K562 (cell line): ENCODE measurements around the gene DNAJB2. TPM values are rescaled to one million over a fixed set of nuclear protein-coding genes. Genes with fewer than 3 reads are reported as not detected.

Experiments
- DIDO1 ChIP-seq: fragments of 450-650 bp; IDR thresholded peaks from 2 replicates; pipeline ENCODE4 v1.6.1; 2016; ENCODE audit warnings: low read depth, missing biosample characterization, missing genetic modification characterization
- ESRRA ChIP-seq: fragments of 450-650 bp; IDR thresholded peaks from 2 replicates; pipeline ENCODE4 v1.6.1; 2014; ENCODE audit warnings: low read depth, mild to moderate bottlenecking, moderate library complexity, borderline replicate concordance
- KDM1A ChIP-seq, 2 experiments: fragments of 450-650 bp; IDR thresholded peaks; 2 replicates each; pipeline ENCODE4 v1.6.1; 2016; ENCODE audit warnings: mild to moderate bottlenecking in 2 of 2
- MXI1 ChIP-seq: IDR thresholded peaks from 2 replicates; pipeline ENCODE4 v1.6.1; 2011; ENCODE audit warnings: low read depth, mild to moderate bottlenecking, improper control_type of control experiment, low read length
- NCOA2 ChIP-seq, 2 experiments: fragments of 450-650 bp; IDR thresholded peaks; 2 replicates each; pipeline ENCODE4 v1.6.1; 2018; ENCODE audit warnings: mild to moderate bottlenecking in 2 of 2, moderate library complexity in 1 of 2; ENCODE audit not compliant: partially characterized antibody in 2 of 2
- RBM14 ChIP-seq: fragments of 200-400 bp; formaldehyde crosslinking; IDR thresholded peaks from 2 replicates; pipeline ENCODE4 v1.6.1; 2018; ENCODE audit warnings: low read depth, mild to moderate bottlenecking, low read length, moderate library complexity, borderline replicate concordance; ENCODE audit not compliant: insufficient read depth
- RFX1 ChIP-seq: fragments of 450-650 bp; IDR thresholded peaks from 2 replicates; pipeline ENCODE4 v1.6.1; 2016; ENCODE audit warnings: mild to moderate bottlenecking, moderate library complexity
- SAFB2 ChIP-seq: fragments of 200-400 bp; formaldehyde crosslinking; IDR thresholded peaks from 2 replicates; pipeline ENCODE4 v1.6.1; 2018; ENCODE audit warnings: borderline replicate concordance, low read length, low read depth, moderate library complexity; ENCODE audit not compliant: severe bottlenecking
- SPI1 ChIP-seq: IDR thresholded peaks from 2 replicates; pipeline ENCODE4 v1.6.1; 2011; ENCODE audit warnings: low read depth, low read length, control low read depth, borderline replicate concordance
- TAF9B ChIP-seq: fragments of 450-650 bp; IDR thresholded peaks from 2 replicates; pipeline ENCODE4 v1.6.1; 2018; ENCODE audit warnings: mild to moderate bottlenecking; ENCODE audit not compliant: partially characterized antibody
- TCF3 ChIP-seq: sonication (generic); formaldehyde crosslinking; IDR thresholded peaks from 2 replicates; pipeline ENCODE4 v1.4.0; 2020; ENCODE audit warnings: mild to moderate bottlenecking, missing genetic modification reagents
- TGIF2 ChIP-seq: sonication (generic); formaldehyde crosslinking; IDR thresholded peaks from 2 replicates; pipeline ENCODE4 v1.8.1; 2022; ENCODE audit warnings: mild to moderate bottlenecking, missing genetic modification reagents, moderate library complexity
- USF2 ChIP-seq: sonication (generic); formaldehyde crosslinking; IDR thresholded peaks from 2 replicates; pipeline ENCODE4 v1.5.0; 2020; ENCODE audit warnings: missing genetic modification reagents
- ZHX1 ChIP-seq: fragments of 150-350 bp; conservative IDR thresholded peaks from 2 replicates; pipeline ENCODE4 v1.6.1; 2014; ENCODE audit warnings: low read length
- ZNF316 ChIP-seq: fragments of 450-650 bp; IDR thresholded peaks from 2 replicates; pipeline ENCODE4 v1.6.1; 2016
- ZNF449 ChIP-seq: fragments of 250-450 bp; sonication (Bioruptor Pico); IDR thresholded peaks from 2 replicates; pipeline ENCODE4 v1.8.0; 2022; ENCODE audit warnings: moderate library complexity, mild to moderate bottlenecking, inconsistent platforms
- polyA plus RNA-seq, 8 experiments: library from polyadenylated mRNA; depleted of rRNA in 4 of 8; stranded (reverse) in 5 of 8; unstranded in 3 of 8; fragments of >200 nt; fragmentation: Nextera tagmentation in 2 of 8; fragmentation: Illumina TruSeq in 1 of 8; extraction: Ambion mirVana in 2 of 8; extraction: Trizol in 1 of 8; gene quantifications; 2 replicates each; pipeline versions ENCODE4 v1.2.1 to v1.2.3, GENCODE V29; 2011 to 2014; ENCODE audit warnings: inconsistent platforms in 1 of 8, missing spikeins in 1 of 8
- total RNA-seq, 7 experiments: library from RNA; depleted of rRNA in 6 of 7; stranded (reverse); fragments of >200 nt in 6 of 7; fragmentation: Illumina TruSeq in 2 of 7; extraction: Trizol in 2 of 7; gene quantifications; 2 replicates each; pipeline versions ENCODE4 v1.2.1 to v1.2.3, GENCODE V29; 2011 to 2021; ENCODE audit warnings: low replicate concordance in 1 of 7
- TF ChIP-seq, protein P1 (sequence below): fragments of 250-450 bp; sonication (Bioruptor Pico); IDR thresholded peaks from 2 replicates; pipeline ENCODE4 v1.4.0; 2020; ENCODE audit warnings: mild to moderate bottlenecking, moderate library complexity
- TF ChIP-seq, protein P2 (sequence below): sonication (generic); formaldehyde crosslinking; IDR thresholded peaks from 2 replicates; pipeline ENCODE4 v1.9.0; 2022; ENCODE audit warnings: mild to moderate bottlenecking, missing genetic modification reagents

DNAJB2 gene
- total and polyA plus RNA-seq, 9 of the 15 experiments (the other 6 are each of a cell fraction or from before 2014, with no cell fraction given) = 0.08 to 3.0 (median 2.2) TPM; not detected in 1

GRCh38 chr2:219245148-219245898, 33.8 kb upstream of the DNAJB2 start, which contains the start of the genes GLB1L and STK16 (continued):
- TF ChIP-seq TCF3 (CRISPR knock-in tag) (0 out of 2 replicates have a peak, but pooled peaks have one; percentile 8), ZNF316 (peak; percentile 72), SAFB2 (no peak), RFX1 (peak; percentile 88), TGIF2 (CRISPR knock-in tag) (no peak), ZHX1 (no peak), USF2 (CRISPR knock-in tag) (no peak), RBM14 (no peak), SPI1 (0 out of 2 replicates have a peak, but pooled peaks have one; percentile 1), MXI1 (no peak), ESRRA (peak; percentile 59), ZNF449 (CRISPR knock-in tag) (no peak), KDM1A (IDR thresholded peaks at IDR 0.05) (no peak), TAF9B (peak; percentile 69), NCOA2 (IDR thresholded peaks at IDR 0.05; ENCODE audit: partially characterized antibody in 2 of 2) (no peak), DIDO1 (tag) (peak; percentile 43; the same call in 1 of the 2 replicates)
- TF ChIP-seq, protein P1, sequence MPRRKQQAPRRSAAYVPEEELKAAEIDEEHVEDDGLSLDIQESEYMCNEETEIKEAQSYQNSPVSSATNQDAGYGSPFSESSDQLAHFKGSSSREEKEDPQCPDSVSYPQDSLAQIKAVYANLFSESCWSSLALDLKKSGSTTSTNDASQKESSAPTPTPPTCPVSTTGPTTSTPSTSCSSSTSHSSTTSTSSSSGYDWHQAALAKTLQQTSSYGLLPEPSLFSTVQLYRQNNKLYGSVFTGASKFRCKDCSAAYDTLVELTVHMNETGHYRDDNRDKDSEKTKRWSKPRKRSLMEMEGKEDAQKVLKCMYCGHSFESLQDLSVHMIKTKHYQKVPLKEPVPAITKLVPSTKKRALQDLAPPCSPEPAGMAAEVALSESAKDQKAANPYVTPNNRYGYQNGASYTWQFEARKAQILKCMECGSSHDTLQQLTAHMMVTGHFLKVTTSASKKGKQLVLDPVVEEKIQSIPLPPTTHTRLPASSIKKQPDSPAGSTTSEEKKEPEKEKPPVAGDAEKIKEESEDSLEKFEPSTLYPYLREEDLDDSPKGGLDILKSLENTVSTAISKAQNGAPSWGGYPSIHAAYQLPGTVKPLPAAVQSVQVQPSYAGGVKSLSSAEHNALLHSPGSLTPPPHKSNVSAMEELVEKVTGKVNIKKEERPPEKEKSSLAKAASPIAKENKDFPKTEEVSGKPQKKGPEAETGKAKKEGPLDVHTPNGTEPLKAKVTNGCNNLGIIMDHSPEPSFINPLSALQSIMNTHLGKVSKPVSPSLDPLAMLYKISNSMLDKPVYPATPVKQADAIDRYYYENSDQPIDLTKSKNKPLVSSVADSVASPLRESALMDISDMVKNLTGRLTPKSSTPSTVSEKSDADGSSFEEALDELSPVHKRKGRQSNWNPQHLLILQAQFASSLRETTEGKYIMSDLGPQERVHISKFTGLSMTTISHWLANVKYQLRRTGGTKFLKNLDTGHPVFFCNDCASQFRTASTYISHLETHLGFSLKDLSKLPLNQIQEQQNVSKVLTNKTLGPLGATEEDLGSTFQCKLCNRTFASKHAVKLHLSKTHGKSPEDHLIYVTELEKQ (CRISPR knock-in tag) = no peak
- TF ChIP-seq, protein P2, sequence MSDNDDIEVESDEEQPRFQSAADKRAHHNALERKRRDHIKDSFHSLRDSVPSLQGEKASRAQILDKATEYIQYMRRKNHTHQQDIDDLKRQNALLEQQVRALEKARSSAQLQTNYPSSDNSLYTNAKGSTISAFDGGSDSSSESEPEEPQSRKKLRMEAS (CRISPR knock-in tag) = peak; percentile 77
